Transverse colon (tissue), 4 donors: Measurements from ENCODE around the gene P2RY6.

Experiments used
- CTCF ChIP-seq, 5 experiments: fragments of 200-600 bp in 3 of 5; fragments of 450-650 bp in 2 of 5; sonication (generic) in 3 of 5; IDR thresholded peaks; 1 replicate in 2 of 5; 2 replicates in 3 of 5; pipeline ENCODE4 v1.5.1; 2016 to 2017; ENCODE audit warnings: antibody characterized with exemption in 5 of 5, inconsistent platforms in 3 of 5, mild to moderate bottlenecking in 2 of 5, moderate library complexity in 1 of 5
- EP300 ChIP-seq: sonication (generic); formaldehyde crosslinking; IDR thresholded peaks from one replicate; pipeline ENCODE4 v1.6.1; 2017; ENCODE audit warnings: antibody characterized with exemption, low read depth
- POLR2A ChIP-seq: fragments of 450-650 bp; IDR thresholded peaks from one replicate; pipeline ENCODE4 v1.6.1; 2016; ENCODE audit warnings: antibody characterized with exemption, mild to moderate bottlenecking, moderate library complexity
- POLR2AphosphoS5 ChIP-seq, 3 donors: sonication (generic); formaldehyde crosslinking; IDR thresholded peaks; one replicate each; pipeline ENCODE4 v1.6.1; 2016; ENCODE audit warnings: antibody characterized with exemption in 3 of 3

GRCh38 chr11:73342633-73343032 lies 70.5 kb downstream of the P2RY6 start:
- TF ChIP-seq CTCF (IDR thresholded peaks at IDR 0.05) (no peak), POLR2A (no peak), EP300 (no peak), POLR2AphosphoS5 (IDR thresholded peaks at IDR 0.05) (no peak)
